Subcutaneous abdominal adipose tissue (tissue), 5 donors: Measurements from ENCODE around the gene ZNF618.

Experiments used
- H3K27ac ChIP-seq: one replicate; pipeline ENCODE4 v1.7.0; 2013; ENCODE audit warnings: low read depth, mild to moderate bottlenecking, inconsistent platforms, low read length, moderate library complexity
- H3K27me3 ChIP-seq, 5 donors: one replicate each; pipeline ENCODE4 v1.7.0; 2013; ENCODE audit warnings: low read length in 5 of 5, inconsistent platforms in 1 of 5; ENCODE audit not compliant: control insufficient read depth in 5 of 5, insufficient read depth in 4 of 5
- H3K36me3 ChIP-seq, 5 donors: one replicate each; pipeline ENCODE4 v1.7.0; 2013; ENCODE audit warnings: low read length in 5 of 5; ENCODE audit not compliant: control insufficient read depth in 5 of 5, insufficient read depth in 5 of 5
- H3K4me1 ChIP-seq, 5 donors: one replicate each; pipeline ENCODE4 v1.7.0; 2013; ENCODE audit warnings: low read length in 5 of 5, mild to moderate bottlenecking in 3 of 5, moderate library complexity in 1 of 5; ENCODE audit not compliant: control insufficient read depth in 5 of 5, insufficient read depth in 5 of 5
- H3K4me3 ChIP-seq, 5 donors: one replicate each; pipeline ENCODE4 v1.7.0; 2013; ENCODE audit warnings: low read length in 5 of 5, low read depth in 1 of 5
- H3K9ac ChIP-seq, 5 donors: one replicate each; pipeline ENCODE4 v1.7.0; 2013; ENCODE audit warnings: low read length in 5 of 5, mild to moderate bottlenecking in 4 of 5, moderate library complexity in 3 of 5
- H3K9me3 ChIP-seq, 5 donors: one replicate each; pipeline ENCODE4 v1.7.0; 2013; ENCODE audit warnings: low read length in 5 of 5; ENCODE audit not compliant: control insufficient read depth in 5 of 5
- donor health status: healthy.
- donor health status: healthy.
- donor health status: healthy.
- donor health status: healthy.
- donor health status: healthy.

The ZNF618 gene

DNA sequence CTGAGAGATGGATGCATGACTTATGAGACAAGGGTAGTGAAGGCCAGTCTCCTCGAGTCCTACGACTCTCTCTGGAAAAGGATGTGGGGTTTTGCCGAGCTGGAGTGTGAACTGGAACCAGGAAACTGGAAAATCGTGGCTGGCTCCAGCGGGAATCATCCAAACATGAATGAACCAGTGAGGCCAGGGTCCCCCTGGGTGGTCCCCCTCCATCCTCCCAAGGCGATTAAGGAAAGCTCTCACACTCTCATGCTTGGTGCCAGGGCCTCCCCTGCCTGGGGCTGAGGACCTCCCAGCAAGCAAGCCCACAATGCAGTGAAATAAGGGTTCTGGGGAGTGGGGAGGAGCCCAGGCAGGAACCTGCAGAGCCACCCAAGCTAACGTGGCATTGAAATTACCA lies 211.6 kb downstream of the ZNF618 start:
- Histone ChIP-seq H3K9ac (no peak overlapping the region), H3K9me3 (no peaks in the 10 kb centered on the region), H3K4me3 (no peak overlapping the region), H3K27ac (no peak overlapping the region), H3K36me3 (no peaks in the 10 kb centered on the region), H3K4me1 (peaks cover 0 to 4% (median 0%) of the 10 kb centered on the region in 5 donors), H3K27me3 (peaks cover 0 to 11% (median 10%) of the 10 kb centered on the region in 5 donors)

DNA sequence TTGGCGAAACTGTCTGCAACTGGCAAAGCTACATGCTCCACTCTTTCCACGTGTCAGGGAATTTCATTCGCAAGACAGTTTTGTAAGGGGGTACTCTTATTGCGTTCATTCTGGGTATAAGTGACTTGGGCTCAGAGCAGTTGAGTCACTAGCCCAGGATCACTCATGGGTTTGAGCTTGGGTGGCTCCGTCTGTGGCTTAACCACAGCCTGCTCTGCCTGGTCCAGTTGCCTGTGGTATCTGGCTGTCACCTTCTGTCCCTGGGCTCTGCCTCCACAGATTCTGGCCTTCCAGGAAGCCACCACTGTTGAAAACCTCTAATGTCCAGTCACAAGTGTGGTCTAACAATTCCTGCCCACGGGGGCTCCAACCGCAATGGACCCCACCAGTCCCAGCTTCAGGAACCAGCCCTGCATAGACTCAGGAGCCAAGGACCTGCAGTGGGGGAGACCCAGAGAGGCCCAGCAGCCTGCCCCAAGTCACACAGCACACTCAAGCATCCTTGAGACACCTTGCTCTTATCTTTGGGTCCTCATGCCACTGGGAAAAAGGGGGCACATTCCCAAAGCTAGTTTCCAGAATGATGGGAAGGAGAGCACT lies 212.6 kb downstream of the ZNF618 start:
- peaks cover 0 to 17% (median 10%) of the 10 kb centered on the region in 5 donors for H3K27me3 ChIP-seq
- no peaks in the 10 kb centered on the region for H3K9me3 ChIP-seq
- H3K4me3 ChIP-seq, result no peak overlapping the region
- H3K4me1 ChIP-seq, result peaks cover 0 to 4% (median 0%) of the 10 kb centered on the region in 5 donors
- H3K27ac ChIP-seq, result no peak overlapping the region
- no peaks in the 10 kb centered on the region for H3K36me3 ChIP-seq
- no peak overlapping the region for H3K9ac ChIP-seq

DNA sequence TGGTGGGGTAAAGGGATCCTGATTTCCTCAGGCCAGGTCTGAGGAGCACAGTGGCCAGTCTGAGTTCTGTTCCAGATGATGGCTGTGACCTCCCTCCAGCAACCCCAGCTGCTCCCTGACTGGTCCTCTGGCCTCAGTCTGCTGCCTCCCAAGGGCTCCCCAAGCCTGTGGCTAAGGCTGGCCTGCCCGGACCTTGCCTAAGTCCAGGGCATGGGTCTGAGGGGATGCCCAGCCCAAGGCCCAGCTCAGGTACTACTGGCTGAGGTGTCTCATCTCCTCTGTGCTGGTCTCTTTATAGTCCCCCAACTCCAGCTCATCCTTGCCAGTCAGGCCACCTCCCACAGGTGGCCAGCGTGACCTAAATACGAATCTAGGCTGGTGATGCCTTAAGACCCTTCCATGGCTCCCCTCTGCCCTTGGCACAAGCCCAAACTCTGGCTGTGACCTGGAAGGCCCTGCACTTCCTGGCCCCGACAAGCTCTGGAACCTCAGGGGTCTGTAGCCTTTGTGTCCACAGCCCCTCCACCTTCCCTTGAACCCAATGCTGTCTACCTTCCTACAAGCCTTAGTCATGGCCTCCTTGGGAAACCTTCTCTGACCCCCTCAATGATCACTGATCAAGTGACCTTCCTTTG lies 213.2 kb downstream of the ZNF618 start:
- H3K27me3 ChIP-seq, result peaks cover 0 to 17% (median 10%) of the 10 kb centered on the region in 5 donors
- peaks cover 0 to 3% (median 0%) of the 10 kb centered on the region in 5 donors for H3K4me1 ChIP-seq
- H3K9ac ChIP-seq, result no peak overlapping the region
- H3K9me3 ChIP-seq, result no peaks in the 10 kb centered on the region
- no peak overlapping the region for H3K4me3 ChIP-seq
- H3K36me3 ChIP-seq, result no peaks in the 10 kb centered on the region
- H3K27ac ChIP-seq, result no peak overlapping the region

DNA sequence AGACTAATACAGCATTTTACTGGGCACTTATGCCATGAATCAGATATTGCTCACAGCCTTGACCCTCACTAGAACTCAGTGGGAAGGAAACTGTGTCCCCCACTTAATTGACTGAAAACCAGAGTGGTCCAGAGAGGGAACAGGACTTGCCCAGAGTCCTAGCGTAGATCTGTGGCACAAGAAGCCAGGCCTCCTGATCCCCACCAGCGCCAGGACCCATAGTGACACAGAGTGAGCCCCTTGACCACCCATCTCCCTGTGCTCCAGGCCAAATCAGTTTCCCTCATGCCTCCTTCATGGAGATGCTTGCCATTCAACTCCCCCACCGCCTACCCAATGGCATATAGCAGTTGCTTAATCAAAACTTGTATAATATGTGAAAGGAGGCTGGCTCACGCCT lies 214.7 kb downstream of the ZNF618 start:
- Histone ChIP-seq H3K4me3 (no peak overlapping the region), H3K4me1 (no peaks in the 10 kb centered on the region), H3K9ac (no peak overlapping the region), H3K9me3 (no peaks in the 10 kb centered on the region), H3K27ac (no peak overlapping the region), H3K36me3 (no peaks in the 10 kb centered on the region), H3K27me3 (peaks cover 0 to 28% (median 11%) of the 10 kb centered on the region in 5 donors)

DNA sequence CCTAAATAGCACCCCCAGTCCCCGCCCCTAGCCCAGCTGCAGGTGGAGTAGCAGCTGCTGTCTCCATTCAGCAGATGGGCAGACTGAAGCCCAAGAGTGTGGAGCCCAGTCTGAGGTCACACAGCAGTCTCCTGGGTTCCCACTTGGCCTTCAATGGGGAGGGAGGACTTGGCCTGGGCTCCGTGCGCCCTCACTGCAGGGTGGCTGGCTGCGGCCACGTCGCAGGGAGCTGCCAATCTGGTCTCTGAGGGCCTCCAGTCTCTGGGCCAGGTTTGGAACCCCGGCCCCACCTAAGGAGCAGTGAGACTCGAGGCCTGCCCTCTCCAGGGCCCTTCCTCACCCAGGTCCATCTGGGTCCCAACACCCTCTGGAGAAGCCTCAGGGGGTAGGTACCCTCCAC lies 215.6 kb downstream of the ZNF618 start:
- H3K27ac ChIP-seq, result no peak overlapping the region
- H3K9ac ChIP-seq, result no peak overlapping the region
- H3K9me3 ChIP-seq, result no peaks in the 10 kb centered on the region
- no peaks in the 10 kb centered on the region for H3K36me3 ChIP-seq
- no peaks in the 10 kb centered on the region for H3K4me1 ChIP-seq
- H3K27me3 ChIP-seq, result peaks cover 0 to 37% (median 18%) of the 10 kb centered on the region in 5 donors
- no peak overlapping the region for H3K4me3 ChIP-seq

DNA sequence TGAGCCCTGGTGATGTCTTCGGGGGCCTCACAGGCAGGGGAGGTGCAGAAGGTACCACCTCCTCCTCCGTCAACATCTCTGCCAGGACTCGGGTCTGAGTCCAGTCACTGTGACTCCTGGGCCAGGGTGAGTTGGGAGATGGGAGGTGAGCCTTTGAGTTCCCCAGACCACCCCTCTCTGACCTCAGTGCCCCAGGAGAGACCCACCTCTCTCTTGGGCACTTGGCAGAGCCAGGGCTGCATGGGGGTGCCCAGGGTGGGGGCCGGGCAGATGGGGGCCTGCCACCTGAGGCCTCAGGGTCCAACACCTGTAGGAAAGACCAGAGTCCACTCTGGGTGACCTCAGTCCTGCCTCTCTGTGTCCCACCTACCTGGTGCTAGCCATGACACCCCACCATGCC lies 216.2 kb downstream of the ZNF618 start:
- peaks cover 0 to 1% (median under 1%) of the 10 kb centered on the region in 5 donors for H3K4me1 ChIP-seq
- no peaks in the 10 kb centered on the region for H3K9me3 ChIP-seq
- H3K9ac ChIP-seq, result no peak overlapping the region
- H3K4me3 ChIP-seq, result no peak overlapping the region
- H3K27ac ChIP-seq, result no peak overlapping the region
- H3K36me3 ChIP-seq, result no peaks in the 10 kb centered on the region
- peaks cover 2 to 42% (median 24%) of the 10 kb centered on the region in 5 donors for H3K27me3 ChIP-seq

DNA sequence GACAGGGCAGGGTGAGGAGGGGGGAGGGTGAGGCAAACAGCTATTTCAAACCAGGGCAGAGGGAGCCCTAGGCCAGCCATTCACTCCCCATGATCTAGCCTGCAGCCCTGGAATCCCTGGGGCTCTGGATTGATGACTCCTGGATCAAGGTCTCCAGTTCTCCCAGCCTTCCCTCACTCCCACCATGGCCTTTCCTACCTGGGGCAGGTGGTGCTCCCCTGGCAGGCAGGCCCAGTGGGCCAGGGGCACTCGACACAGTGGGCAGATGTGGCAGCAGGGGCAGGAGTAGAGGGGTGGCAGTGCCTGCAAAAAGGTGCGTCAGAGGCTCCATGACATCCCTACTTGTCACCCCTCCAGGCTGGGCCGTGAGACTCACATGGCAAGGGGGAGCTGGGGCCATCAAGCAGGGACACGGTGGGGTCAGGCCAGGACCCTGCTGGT lies 216.9 kb downstream of the ZNF618 start:
- peaks cover 0 to 9% (median 7%) of the 10 kb centered on the region in 5 donors for H3K4me1 ChIP-seq
- no peaks in the 10 kb centered on the region for H3K36me3 ChIP-seq
- H3K27me3 ChIP-seq, result peaks cover 8 to 49% (median 31%) of the 10 kb centered on the region in 5 donors
- no peak overlapping the region for H3K4me3 ChIP-seq
- H3K9ac ChIP-seq, result no peak overlapping the region
- no peaks in the 10 kb centered on the region for H3K9me3 ChIP-seq
- no peak overlapping the region for H3K27ac ChIP-seq

DNA sequence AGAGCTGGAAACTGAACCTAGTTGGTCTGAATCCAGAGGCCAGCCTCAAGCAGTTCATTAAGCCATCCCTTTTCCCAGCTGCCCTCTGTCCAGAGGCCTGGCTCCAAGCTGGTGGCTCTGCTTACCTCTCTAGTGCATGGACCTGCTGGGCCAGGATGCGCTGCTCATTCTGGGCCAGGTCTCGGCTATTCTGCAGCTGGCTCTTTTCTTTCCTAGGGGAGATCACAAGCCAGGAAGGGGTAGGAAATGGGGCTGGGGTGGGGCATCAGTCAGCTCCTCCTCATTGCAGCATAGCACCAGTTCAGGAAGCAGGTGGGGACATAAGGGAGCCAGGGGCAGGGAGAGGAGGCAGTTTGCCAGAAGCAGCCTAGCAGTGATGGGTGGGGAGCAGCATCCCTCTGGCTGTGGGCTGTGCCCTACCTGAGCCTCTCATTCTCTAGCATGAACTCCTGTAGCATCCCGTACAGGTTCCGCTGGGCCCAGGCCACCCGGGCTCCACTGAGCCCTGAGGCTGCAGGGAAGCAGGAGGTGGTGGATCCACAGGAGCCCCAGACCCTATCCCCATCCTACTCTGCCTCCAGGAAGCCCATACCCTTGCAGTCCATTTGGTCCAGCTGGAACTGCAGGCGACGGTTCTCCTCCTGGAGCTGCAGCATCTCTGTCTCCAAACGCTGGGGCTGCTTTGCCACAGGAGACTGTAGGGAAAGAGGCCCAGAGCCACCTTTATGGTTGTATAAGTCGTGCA lies 217.8 kb downstream of the ZNF618 start:
- H3K9me3 ChIP-seq, result no peaks in the 10 kb centered on the region
- no peaks in the 10 kb centered on the region for H3K36me3 ChIP-seq
- no peak overlapping the region for H3K9ac ChIP-seq
- H3K27me3 ChIP-seq, result peaks cover 8 to 50% (median 35%) of the 10 kb centered on the region in 5 donors
- H3K4me3 ChIP-seq, result no peak overlapping the region
- no peak overlapping the region for H3K27ac ChIP-seq
- peaks cover 0 to 10% (median 8%) of the 10 kb centered on the region in 5 donors for H3K4me1 ChIP-seq

DNA sequence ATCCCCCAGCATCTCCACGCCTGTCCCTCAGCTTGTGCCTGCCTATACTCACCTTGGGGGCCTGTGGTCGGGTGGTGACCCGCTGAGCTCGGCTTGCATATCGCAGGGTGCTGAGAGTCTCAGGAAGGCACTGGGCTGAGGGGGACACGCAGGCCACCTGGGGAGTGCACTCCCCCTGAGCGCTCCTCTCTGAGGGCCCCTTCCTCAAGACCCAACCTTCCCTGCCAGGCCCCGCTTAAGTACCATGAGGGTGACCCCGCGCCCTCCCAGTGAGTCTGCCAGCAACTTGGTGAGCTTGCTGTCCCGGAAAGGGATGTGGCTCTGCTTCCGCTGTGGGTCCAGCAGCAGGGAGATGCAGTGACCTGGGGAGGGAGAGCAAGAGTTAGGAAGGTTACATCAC lies 218.9 kb downstream of the ZNF618 start:
- Histone ChIP-seq H3K4me1 (peaks cover 0 to 10% (median 8%) of the 10 kb centered on the region in 5 donors), H3K36me3 (no peaks in the 10 kb centered on the region), H3K9ac (no peak overlapping the region), H3K4me3 (no peak overlapping the region), H3K9me3 (no peaks in the 10 kb centered on the region), H3K27me3 (peaks cover 8 to 47% (median 37%) of the 10 kb centered on the region in 5 donors), H3K27ac (no peak overlapping the region)

DNA sequence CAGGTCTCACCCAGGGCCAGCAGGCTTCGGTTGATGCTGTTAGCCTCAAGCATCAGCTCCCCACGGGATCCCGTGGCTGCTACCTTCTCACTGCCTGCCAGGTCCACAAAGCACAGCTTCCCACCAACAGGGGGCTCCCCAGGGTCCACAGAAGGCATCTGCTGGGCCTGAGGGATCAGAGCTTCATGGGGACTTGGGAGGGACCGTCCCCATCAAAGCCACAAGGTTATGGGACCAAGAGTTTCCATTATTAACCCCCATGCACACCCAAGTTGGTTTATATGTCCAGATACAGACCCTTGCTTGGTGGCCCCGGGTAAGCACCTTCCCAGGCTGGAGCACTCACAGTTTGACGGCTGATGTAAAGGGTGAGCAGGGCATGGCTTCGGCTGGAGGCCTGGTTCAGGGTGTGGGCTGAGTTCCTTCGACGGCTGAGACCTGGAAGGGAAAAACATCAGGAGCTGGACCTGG lies 220.0 kb downstream of the ZNF618 start:
- Histone ChIP-seq H3K36me3 (no peaks in the 10 kb centered on the region), H3K27me3 (peaks cover 8 to 44% (median 37%) of the 10 kb centered on the region in 5 donors), H3K4me3 (no peak overlapping the region), H3K9me3 (no peaks in the 10 kb centered on the region), H3K4me1 (peaks cover 0 to 10% (median 8%) of the 10 kb centered on the region in 5 donors), H3K27ac (no peak overlapping the region), H3K9ac (no peak overlapping the region)
